ENCODE data around the gene DEUP1. TPM values are rescaled to one million over a fixed set of nuclear protein-coding genes. Genes with fewer than 3 reads are reported as not detected.

DEUP1 gene
- polyA plus RNA-seq, 1 of the 3 experiments (the other 2 are of a cell fraction) = not detected

DNA sequence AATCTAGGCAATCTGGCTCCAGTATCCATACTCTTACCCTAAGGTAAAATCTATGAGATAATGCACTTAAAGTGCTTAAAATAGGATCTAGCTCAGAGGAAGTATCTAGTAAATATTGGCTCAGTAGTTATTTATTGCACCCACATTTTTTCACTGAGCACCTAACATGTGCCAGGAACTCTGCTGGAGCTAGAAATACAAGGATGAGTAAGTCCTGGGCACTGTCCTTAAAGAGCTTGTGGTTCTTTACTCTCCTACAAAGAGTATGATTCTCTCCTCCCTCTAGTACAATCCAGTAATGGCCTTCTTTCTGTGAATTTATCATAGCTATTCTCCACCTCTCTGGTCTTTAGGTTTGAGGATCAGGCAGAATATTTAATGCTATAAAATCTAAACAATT lies 59.2 kb downstream of the DEUP1 start:
- Histone ChIP-seq H3K9ac (no peak overlapping the region), H4K20me1 (ENCODE audit: insufficient read depth) (no peaks in the 10 kb centered on the region), H3K36me3 (replicated peaks in 1 of 2; ENCODE audit: control insufficient read depth in 1 of 2, insufficient read depth in 2 of 2, low read length in 1 of 2) (no peaks in the 10 kb centered on the region), H3K79me2 (ENCODE audit: insufficient read depth) (no peaks in the 10 kb centered on the region), H3K4me3 (ENCODE audit: low read depth in 2 of 2, low read length in 1 of 2) (no peak overlapping the region), H3F3A (replicated peaks; ENCODE audit: insufficient read depth) (no peaks in the 10 kb centered on the region), H3K4me2 (no peak overlapping the region), H3K9me2 (no peaks in the 10 kb centered on the region), H3K27me3 (ENCODE audit: insufficient read depth) (no peaks in the 10 kb centered on the region), H3K27ac (ENCODE audit: low read depth in 2 of 2, low read length in 1 of 2) (no peak overlapping the region), H3K4me1 (ENCODE audit: control insufficient read depth in 1 of 2, insufficient read depth in 2 of 2, low read depth in 1 of 2, low read length in 1 of 2) (no peaks in the 10 kb centered on the region), H3K9me3 (no peaks in the 10 kb centered on the region), H2AFZ (ENCODE audit: low read depth) (no peak overlapping the region)
- TF ChIP-seq SIN3A (IDR thresholded peaks at IDR 0.05; ENCODE audit: borderline replicate concordance, low read depth, low read length) = no peak
- TF ChIP-seq RXRA (IDR thresholded peaks at IDR 0.05; ENCODE audit: borderline replicate concordance, low read depth) = no peak
- no peak for TF ChIP-seq GATA2 (CRISPR knock-in tag; IDR thresholded peaks at IDR 0.05)
- no peak for TF ChIP-seq NFIC (IDR thresholded peaks at IDR 0.05; ENCODE audit: borderline replicate concordance)
- TF ChIP-seq RFX5 (IDR thresholded peaks at IDR 0.05; ENCODE audit: low read length) = no peak
- no peak for TF ChIP-seq PBX3 (IDR thresholded peaks at IDR 0.05)
- no peak for TF ChIP-seq EZH2phosphoT487 (IDR thresholded peaks at IDR 0.05; ENCODE audit: borderline replicate concordance, low read depth)
- TF ChIP-seq CTCF (IDR thresholded peaks at IDR 0.05) = no peak
- no peak for TF ChIP-seq RAD21 (IDR thresholded peaks at IDR 0.05; ENCODE audit: low read length)
- no peak for TF ChIP-seq ZBTB33 (IDR thresholded peaks at IDR 0.05; ENCODE audit: borderline replicate concordance, low read depth)
- ChIA-PET POLR2A (no interaction called here), CTCF (interaction anchor here (0.8 to 1.4 kb wide), 4 partner anchors 9 to 16 kb away, joined by 3 to 4 read pairs (median 3); no protein-coding TSS in a partner anchor)
- DNase-seq = no peak

GRCh38 chr11:93392867-93393266 lies 62.3 kb downstream of the DEUP1 start:
- no peaks in the 10 kb centered on the region for H3K9me3 ChIP-seq
- H3K4me2 ChIP-seq = no peak overlapping the region
- TF ChIP-seq FOSL2 (IDR thresholded peaks at IDR 0.05; ENCODE audit: borderline replicate concordance, low read depth) (no peak), RCOR1 (IDR thresholded peaks at IDR 0.05; ENCODE audit: low read length) (no peak), TEAD4 (IDR thresholded peaks at IDR 0.05; ENCODE audit: borderline replicate concordance, insufficient read depth) (no peak), MXI1 (IDR thresholded peaks at IDR 0.05; ENCODE audit: low read depth, low read length) (no peak), JUND (IDR thresholded peaks at IDR 0.05) (no peak), RAD21 (IDR thresholded peaks at IDR 0.05; ENCODE audit: low read length) (no peak)
- no peaks in the 10 kb centered on the region for H3K27me3 ChIP-seq (ENCODE audit: insufficient read depth)
- H3K9ac ChIP-seq = no peak overlapping the region
- CTCF ChIA-PET = no interaction called here
- no peaks in the 10 kb centered on the region for H3F3A ChIP-seq (replicated peaks; ENCODE audit: insufficient read depth)
- no peaks in the 10 kb centered on the region for H3K79me2 ChIP-seq (ENCODE audit: insufficient read depth)
- no peak overlapping the region for H3K4me3 ChIP-seq (ENCODE audit: low read depth in 2 of 2, low read length in 1 of 2)
- DNase-seq = no peak
- H3K27ac ChIP-seq (ENCODE audit: low read depth in 2 of 2, low read length in 1 of 2) = no peak overlapping the region
- POLR2A ChIA-PET = no interaction called here
- WGBS (ENCODE audit: low lambda C conversion rate) = 40% methylated on average over 3 of the region's 3 CpGs
- H2AFZ ChIP-seq (ENCODE audit: low read depth) = no peak overlapping the region
- no peaks in the 10 kb centered on the region for H4K20me1 ChIP-seq (ENCODE audit: insufficient read depth)
- H3K9me2 ChIP-seq = no peaks in the 10 kb centered on the region
- H3K36me3 ChIP-seq (replicated peaks in 1 of 2; ENCODE audit: control insufficient read depth in 1 of 2, insufficient read depth in 2 of 2, low read length in 1 of 2) = no peaks in the 10 kb centered on the region
- no peaks in the 10 kb centered on the region for H3K4me1 ChIP-seq (ENCODE audit: control insufficient read depth in 1 of 2, insufficient read depth in 2 of 2, low read depth in 1 of 2, low read length in 1 of 2)
